ENCODE results near the gene TBXA2R. TPM values are rescaled to one million over a fixed set of nuclear protein-coding genes. Genes with fewer than 3 reads are reported as not detected.

TBXA2R gene
- total RNA-seq, 1 donor from 2014 or later, result 0.39 TPM

GRCh38 chr19:3653081-3653795 is 46.6 kb upstream of the TBXA2R start:
- Histone ChIP-seq H3K9me3 (ENCODE audit: insufficient read depth, low read depth, low read length) (peaks cover 3% of the 10 kb centered on the region), H3K27ac (ENCODE audit: low read depth, low read length) (no peak overlapping the region), H3K4me3 (ENCODE audit: insufficient read depth, low read depth, low read length) (no peak overlapping the region), H3K36me3 (ENCODE audit: insufficient read depth, low read length) (no peaks in the 10 kb centered on the region), H3K79me2 (ENCODE audit: insufficient read depth, low read length) (no peaks in the 10 kb centered on the region), H2AFZ (ENCODE audit: low read depth, low read length) (no peak overlapping the region), H3K9ac (ENCODE audit: low read length) (no peak overlapping the region), H3K4me1 (ENCODE audit: insufficient read depth, low read length) (peaks cover 14% of the 10 kb centered on the region), H4K20me1 (ENCODE audit: insufficient read depth, low read length) (no peaks in the 10 kb centered on the region), H3K4me2 (ENCODE audit: low read length) (no peak overlapping the region), H3K27me3 (ENCODE audit: insufficient read depth, low read length) (no peaks in the 10 kb centered on the region)
- no peak for DNase-seq (ENCODE audit: low read depth)
- TF ChIP-seq EZH2 (IDR thresholded peaks at IDR 0.05; ENCODE audit: insufficient read depth, low read length), result no peak
- TF ChIP-seq, protein P1, sequence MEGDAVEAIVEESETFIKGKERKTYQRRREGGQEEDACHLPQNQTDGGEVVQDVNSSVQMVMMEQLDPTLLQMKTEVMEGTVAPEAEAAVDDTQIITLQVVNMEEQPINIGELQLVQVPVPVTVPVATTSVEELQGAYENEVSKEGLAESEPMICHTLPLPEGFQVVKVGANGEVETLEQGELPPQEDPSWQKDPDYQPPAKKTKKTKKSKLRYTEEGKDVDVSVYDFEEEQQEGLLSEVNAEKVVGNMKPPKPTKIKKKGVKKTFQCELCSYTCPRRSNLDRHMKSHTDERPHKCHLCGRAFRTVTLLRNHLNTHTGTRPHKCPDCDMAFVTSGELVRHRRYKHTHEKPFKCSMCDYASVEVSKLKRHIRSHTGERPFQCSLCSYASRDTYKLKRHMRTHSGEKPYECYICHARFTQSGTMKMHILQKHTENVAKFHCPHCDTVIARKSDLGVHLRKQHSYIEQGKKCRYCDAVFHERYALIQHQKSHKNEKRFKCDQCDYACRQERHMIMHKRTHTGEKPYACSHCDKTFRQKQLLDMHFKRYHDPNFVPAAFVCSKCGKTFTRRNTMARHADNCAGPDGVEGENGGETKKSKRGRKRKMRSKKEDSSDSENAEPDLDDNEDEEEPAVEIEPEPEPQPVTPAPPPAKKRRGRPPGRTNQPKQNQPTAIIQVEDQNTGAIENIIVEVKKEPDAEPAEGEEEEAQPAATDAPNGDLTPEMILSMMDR (IDR thresholded peaks at IDR 0.05; ENCODE audit: insufficient read depth, low read depth, low read length), result no peak
- Mint-ChIP-seq H3K4me3 (ENCODE audit: unreplicated experiment) (no peak overlapping the region), H3K27me3 (ENCODE audit: low read depth, unreplicated experiment) (no peaks in the 10 kb centered on the region), H3K27ac (ENCODE audit: unreplicated experiment) (no peak overlapping the region), H3K36me3 (ENCODE audit: low read depth, unreplicated experiment) (peaks cover 18% of the 10 kb centered on the region), H3K4me1 (ENCODE audit: low read depth, unreplicated experiment) (no peaks in the 10 kb centered on the region), H3K9me3 (ENCODE audit: unreplicated experiment) (no peaks in the 10 kb centered on the region)
- no peak for FAIRE-seq

- Histone ChIP-seq H3K9ac (ENCODE audit: low read length) (no peak overlapping the region), H3K79me2 (ENCODE audit: insufficient read depth, low read length) (no peaks in the 10 kb centered on the region), H3K27me3 (ENCODE audit: insufficient read depth, low read length) (no peaks in the 10 kb centered on the region), H3K9me3 (ENCODE audit: insufficient read depth, low read depth, low read length) (peaks cover 3% of the 10 kb centered on the region), H3K27ac (ENCODE audit: low read depth, low read length) (no peak overlapping the region), H3K4me2 (ENCODE audit: low read length) (no peak overlapping the region), H3K4me3 (ENCODE audit: insufficient read depth, low read depth, low read length) (no peak overlapping the region), H3K36me3 (ENCODE audit: insufficient read depth, low read length) (no peaks in the 10 kb centered on the region), H2AFZ (ENCODE audit: low read depth, low read length) (no peak overlapping the region), H4K20me1 (ENCODE audit: insufficient read depth, low read length) (no peaks in the 10 kb centered on the region), H3K4me1 (ENCODE audit: insufficient read depth, low read length) (peaks cover 14% of the 10 kb centered on the region)
- H3K27ac Mint-ChIP-seq (ENCODE audit: unreplicated experiment), result no peak overlapping the region
- H3K4me1 Mint-ChIP-seq (ENCODE audit: low read depth, unreplicated experiment), result no peaks in the 10 kb centered on the region
- DNase-seq (ENCODE audit: low read depth) (no peak), FAIRE-seq (no peak)
- H3K4me3 Mint-ChIP-seq (ENCODE audit: unreplicated experiment), result no peak overlapping the region
- H3K9me3 Mint-ChIP-seq (ENCODE audit: unreplicated experiment), result no peaks in the 10 kb centered on the region
- no peaks in the 10 kb centered on the region for H3K27me3 Mint-ChIP-seq (ENCODE audit: low read depth, unreplicated experiment)
- TF ChIP-seq, protein P1 (IDR thresholded peaks at IDR 0.05; ENCODE audit: insufficient read depth, low read depth, low read length), result no peak
- no peak for TF ChIP-seq EZH2 (IDR thresholded peaks at IDR 0.05; ENCODE audit: insufficient read depth, low read length)
- H3K36me3 Mint-ChIP-seq (ENCODE audit: low read depth, unreplicated experiment), result peaks cover 16% of the 10 kb centered on the region
Measured at GRCh38 chr19:3652422-3652821, 45.7 kb upstream of the TBXA2R start.

DNA sequence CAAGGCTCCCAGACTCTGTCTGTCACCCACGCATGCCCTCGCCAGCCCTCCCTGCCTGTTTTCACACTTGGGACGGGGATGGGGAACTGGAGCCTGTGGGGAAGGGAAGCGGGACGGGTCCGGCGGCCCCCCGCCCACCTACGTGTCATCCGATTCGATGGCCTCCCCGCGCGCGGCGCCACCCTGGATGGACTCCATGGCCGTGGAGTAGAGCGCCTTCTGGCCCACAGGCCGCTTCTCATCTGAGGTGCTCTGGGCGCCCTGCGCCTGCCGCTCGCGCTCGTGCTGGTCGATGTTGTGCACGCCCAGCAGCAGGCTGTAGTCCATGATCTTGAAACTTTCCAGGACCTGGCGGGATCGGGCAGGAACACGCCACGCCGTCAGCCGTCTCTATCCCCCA is 45.0 kb upstream of the TBXA2R start:
- TF ChIP-seq, protein P1 (IDR thresholded peaks at IDR 0.05; ENCODE audit: insufficient read depth, low read depth, low read length), result no peak
- TF ChIP-seq EZH2 (IDR thresholded peaks at IDR 0.05; ENCODE audit: insufficient read depth, low read length), result no peak
- no peaks in the 10 kb centered on the region for H3K4me1 Mint-ChIP-seq (ENCODE audit: low read depth, unreplicated experiment)
- no peak overlapping the region for H3K27ac ChIP-seq (ENCODE audit: low read depth, low read length)
- no peaks in the 10 kb centered on the region for H3K27me3 Mint-ChIP-seq (ENCODE audit: low read depth, unreplicated experiment)
- peaks cover 11% of the 10 kb centered on the region for H3K36me3 Mint-ChIP-seq (ENCODE audit: low read depth, unreplicated experiment)
- no peaks in the 10 kb centered on the region for H3K9me3 ChIP-seq (ENCODE audit: insufficient read depth, low read depth, low read length)
- H3K79me2 ChIP-seq (ENCODE audit: insufficient read depth, low read length), result no peaks in the 10 kb centered on the region
- peaks cover 1% of the 10 kb centered on the region for H4K20me1 ChIP-seq (ENCODE audit: insufficient read depth, low read length)
- H3K27me3 ChIP-seq (ENCODE audit: insufficient read depth, low read length), result no peaks in the 10 kb centered on the region
- no peaks in the 10 kb centered on the region for H3K36me3 ChIP-seq (ENCODE audit: insufficient read depth, low read length)
- H3K9me3 Mint-ChIP-seq (ENCODE audit: unreplicated experiment), result no peaks in the 10 kb centered on the region
- no peak overlapping the region for H3K9ac ChIP-seq (ENCODE audit: low read length)
- H3K4me1 ChIP-seq (ENCODE audit: insufficient read depth, low read length), result peaks cover 14% of the 10 kb centered on the region
- FAIRE-seq (no peak), DNase-seq (ENCODE audit: low read depth) (no peak)
- H3K4me3 ChIP-seq (ENCODE audit: insufficient read depth, low read depth, low read length), result no peak overlapping the region
- no peak overlapping the region for H3K4me2 ChIP-seq (ENCODE audit: low read length)
- no peak overlapping the region for H3K4me3 Mint-ChIP-seq (ENCODE audit: unreplicated experiment)
- no peak overlapping the region for H2AFZ ChIP-seq (ENCODE audit: low read depth, low read length)
- H3K27ac Mint-ChIP-seq (ENCODE audit: unreplicated experiment), result no peak overlapping the region

All from astrocyte (in vitro differentiated cells and primary cell).